Karpas-422 (cell line): ENCODE measurements around the gene ZNF592. TPM values are rescaled to one million over a fixed set of nuclear protein-coding genes. Genes with fewer than 3 reads are reported as not detected.

Experiments used
- DNase-seq: peaks from one replicate; pipeline ENCODE4 v3.0.0-alpha.2; 2015
- H2AFZ ChIP-seq: fragments of 200-600 bp; sonication (generic); 2 replicates; pipeline ENCODE4 v1.6.1; 2014; ENCODE audit warnings: antibody characterized with exemption, low read length, mixed read lengths
- H3K27ac ChIP-seq: fragments of 200-600 bp; sonication (generic); 2 replicates; pipeline ENCODE4 v1.5.1; 2014; ENCODE audit warnings: mild to moderate bottlenecking, low read length, moderate library complexity
- H3K27me3 ChIP-seq: fragments of 200-600 bp; sonication (generic); 2 replicates; pipeline ENCODE4 v1.6.1; 2014; ENCODE audit warnings: low read length, mixed read lengths
- H3K36me3 ChIP-seq: fragments of 200-600 bp; sonication (generic); 2 replicates; pipeline ENCODE4 v1.6.1; 2014; ENCODE audit warnings: low read length, mixed read lengths; ENCODE audit not compliant: insufficient read depth
- H3K4me1 ChIP-seq: fragments of 200-600 bp; sonication (generic); 2 replicates; pipeline ENCODE4 v1.6.1; 2014; ENCODE audit warnings: mild to moderate bottlenecking, low read length, mixed read lengths
- H3K4me2 ChIP-seq: fragments of 200-600 bp; sonication (generic); 2 replicates; pipeline ENCODE4 v1.6.1; 2014; ENCODE audit warnings: low read length, low read depth, mild to moderate bottlenecking; ENCODE audit not compliant: poor library complexity, severe bottlenecking
- H3K4me3 ChIP-seq: fragments of 200-600 bp; sonication (generic); 2 replicates; pipeline ENCODE4 v1.5.1; 2014; ENCODE audit warnings: mild to moderate bottlenecking, antibody characterized with exemption, low read length, mixed read lengths
- H3K79me2 ChIP-seq: fragments of 200-600 bp; sonication (generic); 2 replicates; pipeline ENCODE4 v1.6.1; 2014; ENCODE audit warnings: mild to moderate bottlenecking, low read length, mixed read lengths
- H3K9ac ChIP-seq: fragments of 200-600 bp; sonication (generic); 2 replicates; pipeline ENCODE4 v1.6.0; 2014; ENCODE audit warnings: low read length
- H3K9me2 ChIP-seq: fragments of 200-600 bp; sonication (generic), shearing (Covaris generic); replicated peaks from 2 replicates; pipeline ENCODE4 v1.6.0; 2014; ENCODE audit warnings: mild to moderate bottlenecking, low read length, moderate library complexity; ENCODE audit not compliant: insufficient read depth
- H3K9me3 ChIP-seq: fragments of 300-700, 200-600 bp; sonication (generic); 2 replicates; pipeline ENCODE4 v1.6.1; 2014; ENCODE audit warnings: low read length, mixed read lengths
- H4K20me1 ChIP-seq: fragments of 200-600 bp; sonication (generic); 2 replicates; pipeline ENCODE4 v1.6.1; 2014; ENCODE audit warnings: mild to moderate bottlenecking, antibody characterized with exemption, low read length, low read depth; ENCODE audit not compliant: insufficient read depth
- total RNA-seq: library from RNA; depleted of rRNA; stranded (reverse); fragments of >200 nt; shearing (Covaris generic); gene quantifications from 2 replicates; pipeline ENCODE4 v1.2.3, GENCODE V29; 2014; ENCODE audit warnings: low replicate concordance

The ZNF592 gene
- total RNA-seq, 1 experiment from 2014 or later, result 15.5 TPM

DNA sequence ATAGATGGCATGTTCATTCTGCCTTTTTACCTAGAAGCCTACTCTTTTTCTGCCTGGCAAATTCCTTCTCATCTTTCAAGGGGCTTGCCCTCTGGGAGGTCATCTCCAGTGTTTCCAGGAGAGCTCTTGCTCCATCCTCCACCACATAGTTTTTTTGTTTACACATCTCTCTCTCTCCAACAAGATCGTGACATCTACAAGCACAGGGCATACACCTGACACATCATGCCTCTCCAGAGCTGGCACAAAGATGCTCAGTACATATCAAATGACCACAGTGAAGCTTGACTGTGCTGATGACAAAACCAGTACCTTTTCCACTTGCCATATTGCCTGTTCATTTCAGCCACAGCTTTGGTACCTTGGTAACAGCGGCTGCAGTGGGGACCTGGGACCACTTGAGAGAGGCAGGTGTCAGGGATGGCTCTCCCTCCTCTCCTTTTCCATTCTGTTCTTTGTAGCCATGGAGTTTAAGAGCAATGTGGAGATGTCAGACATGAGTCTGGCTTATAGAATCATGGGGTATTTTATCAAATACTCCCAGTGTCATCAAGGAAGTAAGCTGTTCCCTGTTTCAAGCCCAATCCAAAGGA is 84.2 kb downstream of the ZNF592 start:
- H3K36me3 ChIP-seq, result no peaks in the 10 kb centered on the region
- H3K9me2 ChIP-seq, result no peaks in the 10 kb centered on the region
- DNase-seq, result no peak
- H2AFZ ChIP-seq, result no peak overlapping the region
- no peak overlapping the region for H3K4me2 ChIP-seq
- no peaks in the 10 kb centered on the region for H4K20me1 ChIP-seq
- no peak overlapping the region for H3K4me3 ChIP-seq
- H3K27me3 ChIP-seq, result no peaks in the 10 kb centered on the region
- no peak overlapping the region for H3K27ac ChIP-seq
- peaks cover 9% of the 10 kb centered on the region for H3K4me1 ChIP-seq
- no peaks in the 10 kb centered on the region for H3K79me2 ChIP-seq
- no peak overlapping the region for H3K9ac ChIP-seq
- H3K9me3 ChIP-seq, result no peaks in the 10 kb centered on the region

DNA sequence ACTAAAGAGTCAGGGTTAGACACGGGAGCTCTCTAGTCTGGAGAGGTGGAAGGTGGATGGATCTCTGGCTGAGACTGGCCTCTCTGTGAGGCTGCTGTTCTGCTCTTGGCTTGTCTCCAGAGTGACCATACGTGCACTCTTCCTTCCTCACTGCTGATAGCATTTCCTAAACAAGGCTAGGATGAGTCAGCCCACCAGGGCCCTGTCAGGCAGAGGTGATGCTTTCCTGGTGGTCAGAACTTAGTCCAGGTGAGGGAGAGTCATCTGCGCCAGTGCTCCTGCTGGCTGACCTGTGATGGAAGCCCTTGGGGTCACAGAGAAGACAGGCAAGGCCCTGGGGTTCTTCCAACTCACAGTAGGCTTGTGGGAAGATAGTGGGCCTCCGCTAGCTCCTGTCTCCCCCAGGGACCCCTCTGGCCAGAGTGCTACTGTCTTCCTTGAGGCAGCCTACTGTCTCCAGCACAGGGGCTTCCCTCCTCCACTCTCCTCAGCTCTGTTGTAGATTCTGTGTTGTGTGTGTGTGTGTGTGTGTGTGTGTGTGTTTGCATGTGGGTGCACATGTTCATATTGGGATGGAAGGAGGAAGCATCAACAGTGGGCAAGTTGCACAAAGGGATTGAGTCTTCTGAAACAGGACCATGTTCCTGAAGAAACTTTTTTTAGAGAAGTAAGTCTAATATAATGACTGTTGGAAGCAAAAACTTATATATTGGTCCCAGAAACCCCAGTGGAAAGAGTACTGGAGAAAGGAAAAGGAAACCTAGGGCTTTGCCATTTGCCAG is 85.2 kb downstream of the ZNF592 start:
- no peaks in the 10 kb centered on the region for H3K9me2 ChIP-seq
- no peak overlapping the region for H3K4me3 ChIP-seq
- H3K79me2 ChIP-seq, result no peaks in the 10 kb centered on the region
- DNase-seq, result no peak
- no peak overlapping the region for H3K27ac ChIP-seq
- H3K4me2 ChIP-seq, result no peak overlapping the region
- no peak overlapping the region for H3K9ac ChIP-seq
- no peaks in the 10 kb centered on the region for H4K20me1 ChIP-seq
- H3K4me1 ChIP-seq, result peaks cover 9% of the 10 kb centered on the region
- H3K36me3 ChIP-seq, result no peaks in the 10 kb centered on the region
- no peak overlapping the region for H2AFZ ChIP-seq
- no peaks in the 10 kb centered on the region for H3K27me3 ChIP-seq
- H3K9me3 ChIP-seq, result no peaks in the 10 kb centered on the region

DNA sequence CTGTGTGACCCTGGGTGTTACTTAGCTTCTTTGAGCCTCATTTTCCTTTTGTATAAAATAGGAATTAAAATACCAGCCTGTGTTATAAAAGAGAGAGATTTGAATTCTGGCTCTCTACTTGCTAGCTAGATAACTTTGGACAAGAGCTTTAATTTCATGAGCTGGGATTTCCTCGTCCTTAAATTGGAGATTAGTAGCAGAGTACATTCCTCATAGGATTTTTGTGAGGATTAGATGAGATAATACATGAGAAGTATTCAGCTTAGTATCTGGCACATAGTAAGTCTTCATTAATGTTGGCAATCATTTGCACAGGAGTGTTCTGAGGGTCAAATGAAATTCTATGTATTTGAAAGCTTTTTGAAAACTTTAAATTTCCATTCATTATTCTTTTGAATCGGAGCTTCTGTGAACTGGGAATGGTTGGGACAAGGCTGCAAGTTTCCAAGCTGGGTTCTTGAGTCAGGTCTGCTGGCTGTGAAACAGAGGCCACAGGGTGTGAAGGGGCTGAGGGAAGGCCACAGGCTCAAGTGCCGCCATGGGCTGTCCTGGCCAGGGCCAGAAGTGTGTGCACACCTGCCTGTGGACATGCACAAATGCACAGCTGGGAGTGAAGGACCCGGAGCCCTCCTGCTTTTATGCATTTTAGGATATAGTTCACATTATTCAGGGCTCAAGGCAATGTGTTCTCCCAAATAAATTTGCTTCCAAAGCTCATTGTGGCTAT is 86.0 kb downstream of the ZNF592 start:
- no peaks in the 10 kb centered on the region for H3K9me2 ChIP-seq
- peaks cover 4% of the 10 kb centered on the region for H3K4me1 ChIP-seq
- H3K4me3 ChIP-seq, result no peak overlapping the region
- no peak overlapping the region for H2AFZ ChIP-seq
- H4K20me1 ChIP-seq, result no peaks in the 10 kb centered on the region
- no peak overlapping the region for H3K27ac ChIP-seq
- no peaks in the 10 kb centered on the region for H3K79me2 ChIP-seq
- no peaks in the 10 kb centered on the region for H3K36me3 ChIP-seq
- no peaks in the 10 kb centered on the region for H3K9me3 ChIP-seq
- DNase-seq, result no peak
- H3K27me3 ChIP-seq, result no peaks in the 10 kb centered on the region
- H3K4me2 ChIP-seq, result no peak overlapping the region
- H3K9ac ChIP-seq, result no peak overlapping the region

DNA sequence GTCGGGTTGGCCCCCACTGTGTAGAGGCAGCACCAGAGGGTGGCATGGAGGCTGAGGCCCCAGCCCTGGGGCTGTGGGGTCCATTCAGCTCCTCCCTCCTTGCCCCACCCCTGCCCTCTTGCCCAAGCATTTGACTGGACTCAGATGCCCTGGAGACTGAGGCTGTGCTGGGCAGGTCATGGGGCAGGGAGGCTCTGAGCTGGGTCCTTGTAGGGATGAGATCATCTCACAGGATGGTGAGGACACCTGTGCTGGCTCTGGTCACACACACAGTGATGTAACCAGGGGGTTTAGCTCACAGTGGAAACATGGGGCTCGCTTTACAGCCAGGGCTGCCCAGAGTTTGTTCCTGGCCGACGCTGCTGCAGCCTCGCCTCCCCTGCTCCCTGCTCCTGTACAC is 86.6 kb downstream of the ZNF592 start:
- Histone ChIP-seq H3K27me3 (no peaks in the 10 kb centered on the region), H2AFZ (no peak overlapping the region), H3K9me2 (no peaks in the 10 kb centered on the region), H3K4me1 (no peaks in the 10 kb centered on the region), H3K36me3 (no peaks in the 10 kb centered on the region), H3K9ac (no peak overlapping the region), H3K79me2 (no peaks in the 10 kb centered on the region), H4K20me1 (no peaks in the 10 kb centered on the region), H3K27ac (no peak overlapping the region), H3K9me3 (no peaks in the 10 kb centered on the region), H3K4me3 (no peak overlapping the region), H3K4me2 (no peak overlapping the region)
- no peak for DNase-seq

DNA sequence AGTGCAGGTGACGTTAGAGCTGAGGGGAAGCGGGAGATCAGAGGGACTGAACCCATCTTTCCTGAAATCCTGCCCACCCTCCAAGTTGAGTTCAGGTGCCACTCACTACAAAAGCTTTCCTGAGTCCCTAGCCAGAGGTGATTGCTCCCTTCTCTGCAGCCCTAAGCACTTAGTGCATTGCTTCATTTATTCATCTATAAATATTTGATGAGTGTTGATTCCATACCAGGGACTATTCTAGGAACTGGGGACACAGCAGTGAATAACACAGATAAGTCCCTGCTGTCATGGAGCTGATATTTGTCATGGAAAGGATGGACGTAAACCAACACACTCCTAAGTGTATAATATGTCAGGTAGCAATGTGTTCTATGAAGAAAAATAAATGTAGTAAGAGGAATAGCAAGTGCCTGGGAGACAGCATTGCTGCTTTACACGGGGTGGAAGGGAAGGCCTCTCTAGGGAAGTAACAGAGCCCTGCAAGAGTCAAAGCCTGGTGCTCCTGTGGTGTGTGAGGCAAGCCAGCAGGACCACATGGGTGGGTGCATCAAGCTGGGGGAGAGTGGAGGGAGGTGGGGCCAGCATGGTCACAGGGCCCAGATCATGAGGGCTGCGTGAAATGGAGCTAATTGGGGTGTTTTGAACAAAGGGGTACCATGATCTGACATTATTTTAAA is 87.4 kb downstream of the ZNF592 start:
- Histone ChIP-seq H3K27ac (no peak overlapping the region), H3K4me2 (no peak overlapping the region), H4K20me1 (no peaks in the 10 kb centered on the region), H3K36me3 (no peaks in the 10 kb centered on the region), H3K4me3 (no peak overlapping the region), H3K9ac (no peak overlapping the region), H3K79me2 (no peaks in the 10 kb centered on the region), H3K9me3 (no peaks in the 10 kb centered on the region), H3K9me2 (no peaks in the 10 kb centered on the region), H3K4me1 (no peaks in the 10 kb centered on the region), H2AFZ (no peak overlapping the region), H3K27me3 (no peaks in the 10 kb centered on the region)
- DNase-seq, result no peak

DNA sequence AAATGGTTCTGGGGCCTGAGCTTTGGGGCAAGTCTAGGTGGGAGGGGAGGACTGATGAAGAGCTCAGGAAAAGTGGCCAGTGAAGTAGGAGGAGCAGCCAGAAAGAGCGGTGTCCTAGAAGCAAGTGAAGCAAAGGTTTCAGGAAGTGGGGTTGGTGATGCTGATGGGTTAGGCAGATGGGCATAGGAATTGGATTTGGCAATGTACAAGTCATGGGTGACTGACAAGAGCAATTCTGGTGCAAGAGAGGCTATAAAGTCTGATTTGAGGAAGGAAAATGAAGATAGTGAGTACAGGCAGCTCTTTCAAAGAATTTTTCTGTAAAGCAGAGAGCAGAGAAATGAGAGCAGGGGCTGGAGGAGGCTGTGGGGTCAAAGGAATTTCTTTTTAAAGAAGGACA is 88.5 kb downstream of the ZNF592 start:
- no peak for DNase-seq
- Histone ChIP-seq H3K9me2 (no peaks in the 10 kb centered on the region), H2AFZ (no peak overlapping the region)

DNA sequence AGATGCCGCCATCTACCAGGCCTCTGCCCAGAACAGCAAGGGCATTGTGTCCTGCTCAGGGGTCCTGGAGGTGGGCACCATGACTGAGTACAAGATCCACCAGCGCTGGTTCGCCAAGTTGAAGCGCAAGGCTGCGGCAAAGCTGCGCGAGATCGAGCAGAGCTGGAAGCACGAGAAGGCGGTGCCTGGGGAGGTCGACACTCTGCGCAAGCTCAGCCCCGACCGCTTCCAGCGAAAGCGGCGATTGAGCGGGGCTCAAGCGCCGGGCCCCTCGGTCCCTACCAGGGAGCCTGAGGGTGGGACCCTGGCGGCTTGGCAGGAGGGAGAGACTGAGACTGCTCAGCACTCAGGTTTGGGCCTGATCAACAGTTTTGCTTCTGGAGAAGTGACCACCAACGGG is 91.3 kb downstream of the ZNF592 start:
- Histone ChIP-seq H3K4me3 (no peak overlapping the region), H3K9ac (no peak overlapping the region), H3K27me3 (no peaks in the 10 kb centered on the region), H3K4me2 (no peak overlapping the region), H3K9me3 (no peaks in the 10 kb centered on the region), H3K4me1 (no peaks in the 10 kb centered on the region), H3K79me2 (no peaks in the 10 kb centered on the region), H3K9me2 (no peaks in the 10 kb centered on the region), H4K20me1 (no peaks in the 10 kb centered on the region), H3K36me3 (no peaks in the 10 kb centered on the region), H2AFZ (no peak overlapping the region), H3K27ac (no peak overlapping the region)
- no peak for DNase-seq

More for the DNA sequence above, 88.5 kb downstream of the ZNF592 start:
- H3K27me3 ChIP-seq, result no peaks in the 10 kb centered on the region
- no peaks in the 10 kb centered on the region for H3K4me1 ChIP-seq
- no peak overlapping the region for H3K4me2 ChIP-seq
- no peaks in the 10 kb centered on the region for H3K79me2 ChIP-seq
- H3K36me3 ChIP-seq, result no peaks in the 10 kb centered on the region
- H3K9me3 ChIP-seq, result no peaks in the 10 kb centered on the region
- no peak overlapping the region for H3K9ac ChIP-seq
- no peak overlapping the region for H3K27ac ChIP-seq
- no peak overlapping the region for H3K4me3 ChIP-seq
- no peaks in the 10 kb centered on the region for H4K20me1 ChIP-seq

DNA sequence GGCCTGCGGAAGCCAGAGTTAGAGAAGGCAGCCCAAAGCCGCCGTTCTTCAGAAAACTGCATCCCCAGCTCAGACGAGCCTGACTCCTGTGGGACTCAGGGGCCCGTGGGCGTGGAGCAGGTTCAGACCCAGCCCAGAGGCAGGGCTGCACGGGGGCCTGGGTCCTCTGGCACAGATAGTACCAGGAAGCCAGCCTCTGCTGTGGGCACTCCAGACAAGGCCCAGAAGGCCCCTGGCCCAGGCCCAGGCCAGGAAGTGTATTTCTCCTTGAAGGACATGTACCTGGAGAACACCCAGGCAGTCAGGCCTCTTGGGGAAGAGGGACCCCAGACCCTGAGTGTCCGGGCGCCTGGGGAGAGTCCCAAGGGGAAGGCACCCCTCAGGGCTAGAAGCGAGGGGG is 91.9 kb downstream of the ZNF592 start:
- no peaks in the 10 kb centered on the region for H3K36me3 ChIP-seq
- no peaks in the 10 kb centered on the region for H3K9me3 ChIP-seq
- H3K9ac ChIP-seq, result no peak overlapping the region
- no peaks in the 10 kb centered on the region for H3K4me1 ChIP-seq
- H3K4me3 ChIP-seq, result no peak overlapping the region
- no peak for DNase-seq
- H4K20me1 ChIP-seq, result no peaks in the 10 kb centered on the region
- no peaks in the 10 kb centered on the region for H3K79me2 ChIP-seq
- H3K9me2 ChIP-seq, result no peaks in the 10 kb centered on the region
- H3K27ac ChIP-seq, result no peak overlapping the region
- H3K4me2 ChIP-seq, result no peak overlapping the region
- H3K27me3 ChIP-seq, result no peaks in the 10 kb centered on the region
- H2AFZ ChIP-seq, result no peak overlapping the region
